Astrocyte of the cerebellum (primary cell): ENCODE results near the gene FASLG.

Experiments
- DNase-seq: peaks from one replicate; pipeline ENCODE4 v3.0.0-alpha.2; 2011; ENCODE audit warnings: low read depth
- H3K4me3 ChIP-seq: 2 replicates; pipeline ENCODE4 v1.5.1; 2011; ENCODE audit warnings: mild to moderate bottlenecking, low read depth, low read length, moderate library complexity
- in situ Hi-C: cut with HindIII; loops from 2 replicates; pipeline ENCODE4 v1.10.0; 2017; ENCODE audit warnings: low sequenced_read_pairs
- TF ChIP-seq, protein P1 (sequence below): IDR thresholded peaks from 2 replicates; pipeline ENCODE4 v1.5.1; 2012; ENCODE audit warnings: low read length, low read depth, moderate library complexity, mild to moderate bottlenecking; ENCODE audit errors: missing control alignments

FASLG gene

GRCh38 chr1:172630056-172630818 lies 28.7 kb upstream of the FASLG start:
- in situ Hi-C loops, result no loop called here
- TF ChIP-seq, protein P1, sequence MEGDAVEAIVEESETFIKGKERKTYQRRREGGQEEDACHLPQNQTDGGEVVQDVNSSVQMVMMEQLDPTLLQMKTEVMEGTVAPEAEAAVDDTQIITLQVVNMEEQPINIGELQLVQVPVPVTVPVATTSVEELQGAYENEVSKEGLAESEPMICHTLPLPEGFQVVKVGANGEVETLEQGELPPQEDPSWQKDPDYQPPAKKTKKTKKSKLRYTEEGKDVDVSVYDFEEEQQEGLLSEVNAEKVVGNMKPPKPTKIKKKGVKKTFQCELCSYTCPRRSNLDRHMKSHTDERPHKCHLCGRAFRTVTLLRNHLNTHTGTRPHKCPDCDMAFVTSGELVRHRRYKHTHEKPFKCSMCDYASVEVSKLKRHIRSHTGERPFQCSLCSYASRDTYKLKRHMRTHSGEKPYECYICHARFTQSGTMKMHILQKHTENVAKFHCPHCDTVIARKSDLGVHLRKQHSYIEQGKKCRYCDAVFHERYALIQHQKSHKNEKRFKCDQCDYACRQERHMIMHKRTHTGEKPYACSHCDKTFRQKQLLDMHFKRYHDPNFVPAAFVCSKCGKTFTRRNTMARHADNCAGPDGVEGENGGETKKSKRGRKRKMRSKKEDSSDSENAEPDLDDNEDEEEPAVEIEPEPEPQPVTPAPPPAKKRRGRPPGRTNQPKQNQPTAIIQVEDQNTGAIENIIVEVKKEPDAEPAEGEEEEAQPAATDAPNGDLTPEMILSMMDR, result no peak
- no peak for DNase-seq

GRCh38 chr1:172630868-172631267 lies 28.0 kb upstream of the FASLG start:
- no peak overlapping the region for H3K4me3 ChIP-seq
- TF ChIP-seq, protein P1, result no peak
- no peak for DNase-seq
- in situ Hi-C loops, result no loop called here

More at GRCh38 chr1:172630056-172630818, 28.7 kb upstream of the FASLG start:
- no peak overlapping the region for H3K4me3 ChIP-seq

DNA sequence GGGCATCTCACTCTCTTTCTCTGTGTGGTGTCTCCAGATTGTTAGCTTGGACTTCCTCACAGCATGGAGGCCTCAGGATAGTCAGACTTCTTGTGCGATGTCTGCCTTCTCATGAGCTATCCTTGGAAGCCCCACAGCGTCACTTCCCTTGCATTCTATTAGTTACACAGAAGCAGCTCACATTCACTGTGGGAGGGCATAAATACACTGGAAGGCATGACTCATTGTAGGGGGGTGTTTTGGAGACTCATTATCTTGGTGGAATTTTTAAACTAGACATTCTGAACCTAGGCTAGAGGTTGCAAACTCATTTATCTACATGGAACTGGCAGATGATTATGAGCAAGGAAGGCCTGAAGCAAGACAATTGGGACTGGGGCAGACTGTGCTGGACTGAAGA lies 21.4 kb upstream of the FASLG start:
- TF ChIP-seq, protein P1, result no peak
- in situ Hi-C loops, result no loop called here
- H3K4me3 ChIP-seq, result no peak overlapping the region
- peak; percentile 73 for DNase-seq

DNA sequence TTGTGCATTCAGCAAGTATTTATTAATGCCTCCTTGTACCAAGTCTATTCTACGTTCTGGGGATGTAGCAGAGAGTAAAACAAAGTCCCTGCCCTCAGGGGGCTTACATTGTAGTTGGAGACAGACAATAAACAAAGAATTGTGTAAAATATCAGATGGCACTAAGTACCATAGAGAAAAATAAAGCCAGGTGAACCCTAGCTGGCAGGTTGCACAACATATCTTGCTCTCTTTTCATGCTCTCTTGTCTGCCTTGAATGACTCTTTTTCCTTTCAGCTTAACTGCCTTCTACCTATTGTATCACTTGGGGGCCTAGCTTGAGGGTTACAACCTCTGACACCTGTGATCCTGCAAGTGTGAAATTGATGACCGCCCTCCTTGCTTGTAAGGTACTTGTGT lies 20.7 kb upstream of the FASLG start:
- TF ChIP-seq, protein P1, result no peak
- in situ Hi-C loops, result no loop called here
- no peak for DNase-seq
- no peak overlapping the region for H3K4me3 ChIP-seq

DNA sequence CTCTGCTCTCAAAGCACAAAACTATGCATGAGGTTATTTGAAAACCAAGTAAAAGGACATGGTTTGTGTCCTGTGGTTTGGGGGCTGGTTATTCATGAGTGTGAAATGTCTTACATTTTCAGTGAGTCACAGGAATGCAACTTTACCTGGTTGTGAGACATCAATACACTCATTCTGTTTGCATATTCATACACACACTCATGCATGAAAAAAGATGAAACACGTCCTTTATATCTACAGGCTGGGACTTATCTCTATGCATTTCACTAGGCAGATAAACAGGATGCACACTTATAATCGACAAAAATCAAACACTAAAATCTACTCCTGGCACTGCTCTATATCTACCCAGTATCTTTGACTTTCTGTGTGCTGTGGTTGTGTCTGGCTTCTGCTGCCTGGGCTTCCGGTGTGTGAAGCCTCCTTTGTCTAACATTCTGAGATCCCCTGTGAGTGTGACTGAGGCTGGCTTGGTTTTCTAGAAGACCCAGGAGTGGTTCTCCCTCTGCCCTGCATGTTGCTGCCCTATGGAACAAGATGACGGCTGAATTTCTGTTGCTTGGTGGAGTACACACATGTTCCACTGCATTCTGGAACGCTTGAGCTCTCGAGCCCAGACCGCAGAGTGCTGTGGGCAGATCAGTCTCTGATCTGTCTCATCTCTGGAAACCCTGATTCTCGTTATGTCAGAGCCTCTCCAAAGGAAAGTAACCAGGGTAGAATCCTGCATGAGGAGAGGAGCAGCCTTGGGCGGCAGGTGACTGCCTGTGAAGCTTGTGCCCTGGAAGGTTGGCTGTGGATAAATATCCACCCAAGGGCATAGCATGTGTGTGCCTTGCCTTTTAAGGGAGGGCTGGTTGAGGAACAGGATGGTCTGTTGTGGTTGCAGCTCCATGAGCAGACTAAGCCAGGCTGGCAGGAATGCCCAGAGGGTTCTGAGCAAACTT lies 19.7 kb upstream of the FASLG start:
- no peak overlapping the region for H3K4me3 ChIP-seq
- DNase-seq, result peak; percentile 94
- TF ChIP-seq, protein P1, result no peak
- in situ Hi-C loops, result no loop called here

GRCh38 chr1:172640111-172640510 lies 18.8 kb upstream of the FASLG start:
- TF ChIP-seq, protein P1, result no peak
- DNase-seq, result no peak
- in situ Hi-C loops, result no loop called here
- H3K4me3 ChIP-seq, result no peak overlapping the region
